H1 (cell line): ENCODE measurements around the gene MTTP. TPM values are rescaled to one million over a fixed set of nuclear protein-coding genes. Genes with fewer than 3 reads are reported as not detected.
A peak's percentile ranks its signal among the peaks of the same experiment; 100 is the strongest.

ENCODE experiments used
- ASH2L ChIP-seq: fragments of 200-600, 300-600 bp; sonication (generic); IDR thresholded peaks from one replicate; pipeline ENCODE4 v1.7.1; 2017; ENCODE audit warnings: low read length
- CBX8 ChIP-seq: fragments of 300-800, 300-1000 bp; sonication (generic); IDR thresholded peaks from 2 replicates; pipeline ENCODE4 v1.7.1; 2016; ENCODE audit warnings: low read depth, low read length, borderline replicate concordance
- CHD1 ChIP-seq: IDR thresholded peaks from 2 replicates; pipeline ENCODE4 v1.6.1; 2012; ENCODE audit warnings: low read depth, low read length, improper control_type of control experiment
- EGR1 ChIP-seq: IDR thresholded peaks from 2 replicates; pipeline ENCODE4 v1.6.1; 2011; ENCODE audit warnings: low read depth, low read length, borderline replicate concordance
- JUN ChIP-seq: IDR thresholded peaks from 2 replicates; pipeline ENCODE4 v1.6.1; 2011; ENCODE audit warnings: low read depth, mild to moderate bottlenecking, improper control_type of control experiment, low read length
- JUND ChIP-seq: IDR thresholded peaks from 2 replicates; pipeline ENCODE4 v1.6.1; 2011; ENCODE audit warnings: mild to moderate bottlenecking, improper control_type of control experiment, low read length
- NANOG ChIP-seq: IDR thresholded peaks from 2 replicates; pipeline ENCODE4 v1.6.1; 2011; ENCODE audit warnings: low read length, low read depth, mild to moderate bottlenecking, inconsistent platforms; ENCODE audit not compliant: insufficient read depth, poor library complexity, severe bottlenecking
- POU5F1 ChIP-seq: IDR thresholded peaks from 2 replicates; pipeline ENCODE4 v1.6.1; 2011; ENCODE audit warnings: low read depth, mild to moderate bottlenecking, low read length, moderate library complexity
- RAD21 ChIP-seq, 2 experiments: IDR thresholded peaks in 1 of 2; conservative IDR thresholded peaks in 1 of 2; 2 replicates each; pipeline ENCODE4 v1.6.1; 2011; ENCODE audit warnings: low read depth in 2 of 2, low read length in 2 of 2, improper control_type of control experiment in 1 of 2, inconsistent platforms in 1 of 2, mild to moderate bottlenecking in 1 of 2, moderate library complexity in 1 of 2
- SRF ChIP-seq: IDR thresholded peaks from 2 replicates; pipeline ENCODE4 v1.6.1; 2011; ENCODE audit warnings: mild to moderate bottlenecking, low read depth, low read length, moderate library complexity
- SUZ12 ChIP-seq: fragments of 200-600 bp; sonication (generic); IDR thresholded peaks from 2 replicates; pipeline ENCODE4 v1.6.1; 2012; ENCODE audit warnings: mild to moderate bottlenecking, inconsistent platforms, low read length, moderate library complexity, mixed read lengths
- TCF12 ChIP-seq: IDR thresholded peaks from 2 replicates; pipeline ENCODE4 v1.6.1; 2011; ENCODE audit warnings: low read depth, mild to moderate bottlenecking, low read length
- polyA plus RNA-seq, 7 experiments: library from polyadenylated mRNA; depleted of rRNA in 3 of 7; stranded (reverse) in 5 of 7; unstranded in 2 of 7; fragments of >200 nt in 5 of 7; fragments of 200-250 nt in 2 of 7; gene quantifications; 1 replicate in 5 of 7; 2 replicates in 1 of 7; 4 replicates in 1 of 7; pipeline versions ENCODE4 v1.2.1 to v1.2.3, GENCODE V29; 2011 to 2013; ENCODE audit warnings: missing spikeins in 2 of 7, mixed read lengths in 2 of 7
- total RNA-seq: library from RNA; stranded (reverse); fragmentation: NEBNext Ultra II Directional; extraction: Animal tissue kit (Norgen Biotek cat#: 25700); gene quantifications from 2 replicates; pipeline ENCODE4 v1.2.1, GENCODE V29; 2021

The MTTP gene
- total and polyA plus RNA-seq, 2 of the 8 experiments (the other 6 are each of a cell fraction or from before 2014, with no cell fraction given) = 0.12 to 0.26 TPM

GRCh38 chr4:99645036-99645435 lies 70.4 kb downstream of the MTTP start (continued):
- TF ChIP-seq ASH2L (peak; percentile 25), RAD21 (IDR thresholded peaks at IDR 0.05 in 1 of 2, conservative IDR thresholded peaks at IDR 0.05 in 1 of 2; ENCODE audit: low read depth in 2 of 2, low read length in 2 of 2) (no peak), SRF (no peak), CBX8 (no peak), TCF12 (no peak), EGR1 (no peak), NANOG (peak; percentile 89), POU5F1 (peak; percentile 62; the same call in 1 of the 2 replicates), JUN (no peak), CHD1 (no peak), JUND (no peak), SUZ12 (no peak)
